T follicular helper cell (primary cell): ENCODE measurements around the gene TMEM273.
"Not testable (repeated sequence)": the region's sequence is repeated elsewhere in the genome, so short reads cannot be mapped to it uniquely, and the experiment has no call there.

Experiments
- DNase-seq: peaks from one replicate; pipeline ENCODE4 v3.0.0-alpha.2; 2020; ENCODE audit warnings: low read depth

The TMEM273 gene

GRCh38 chr10:49205206-49205605 is 17.0 kb upstream of the TMEM273 start:
- no peak for DNase-seq

DNA sequence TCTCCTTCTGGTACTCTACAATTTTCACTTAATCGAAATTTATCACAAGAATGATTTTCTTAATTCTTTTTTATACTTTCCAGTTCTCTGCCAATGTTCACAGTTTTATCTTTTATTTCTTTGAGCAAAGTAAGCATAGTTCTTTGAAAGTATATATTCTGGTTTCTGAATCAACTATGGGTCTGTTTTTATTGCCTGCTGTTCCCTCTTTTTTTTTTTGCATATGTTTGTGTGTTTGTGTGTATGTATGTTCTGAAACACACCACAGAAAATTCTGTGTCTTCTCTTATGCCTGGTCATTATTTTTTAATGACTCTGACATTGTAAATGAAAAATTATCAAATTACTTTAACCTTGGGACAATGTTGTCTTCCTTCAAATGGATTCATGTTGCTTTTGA is 15.9 kb upstream of the TMEM273 start:
- DNase-seq, result no peak

DNA sequence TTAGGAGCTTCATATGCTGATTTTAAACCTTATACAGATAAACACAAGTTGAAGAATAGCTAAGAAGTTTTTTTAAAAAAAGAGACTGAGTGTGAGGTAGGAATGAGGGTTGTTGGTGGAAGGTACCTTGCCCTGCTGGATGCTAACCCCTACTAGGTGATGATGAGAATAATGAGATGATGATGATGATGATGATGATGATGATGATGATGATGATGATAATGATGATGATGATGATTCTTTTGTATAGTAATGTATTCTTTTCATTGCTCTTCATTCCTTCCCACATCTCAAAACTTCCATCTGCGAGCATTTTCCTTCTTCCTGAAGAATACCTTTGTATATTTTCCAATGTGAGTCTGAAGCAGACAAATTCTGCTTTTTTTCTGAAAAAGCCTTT is 14.1 kb upstream of the TMEM273 start:
- DNase-seq, result no peak

- DNase-seq, result no peak
Observed at GRCh38 chr10:49200854-49201253, 12.7 kb upstream of the TMEM273 start.

- no peak for DNase-seq
Observed at GRCh38 chr10:49197171-49197570, 9.0 kb upstream of the TMEM273 start.

DNA sequence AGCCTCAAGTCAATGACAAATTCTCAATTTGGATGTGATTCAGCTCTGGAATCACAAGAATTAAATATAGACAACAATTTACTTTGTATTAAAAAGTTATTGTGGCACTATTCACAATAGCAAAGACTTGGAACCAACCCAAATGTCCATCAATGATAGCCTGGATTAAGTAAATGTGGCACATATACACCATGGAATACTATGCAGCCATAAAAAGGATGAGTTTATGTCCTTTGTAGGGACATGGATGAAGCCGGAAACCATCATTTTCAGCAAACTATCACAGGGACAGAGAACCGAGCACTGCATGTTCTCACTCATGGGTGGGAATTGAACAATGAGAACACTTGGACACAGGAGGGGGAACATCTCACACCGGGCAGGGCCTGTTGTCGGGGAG is 7.7 kb upstream of the TMEM273 start:
- not testable (repeated sequence) for DNase-seq

DNA sequence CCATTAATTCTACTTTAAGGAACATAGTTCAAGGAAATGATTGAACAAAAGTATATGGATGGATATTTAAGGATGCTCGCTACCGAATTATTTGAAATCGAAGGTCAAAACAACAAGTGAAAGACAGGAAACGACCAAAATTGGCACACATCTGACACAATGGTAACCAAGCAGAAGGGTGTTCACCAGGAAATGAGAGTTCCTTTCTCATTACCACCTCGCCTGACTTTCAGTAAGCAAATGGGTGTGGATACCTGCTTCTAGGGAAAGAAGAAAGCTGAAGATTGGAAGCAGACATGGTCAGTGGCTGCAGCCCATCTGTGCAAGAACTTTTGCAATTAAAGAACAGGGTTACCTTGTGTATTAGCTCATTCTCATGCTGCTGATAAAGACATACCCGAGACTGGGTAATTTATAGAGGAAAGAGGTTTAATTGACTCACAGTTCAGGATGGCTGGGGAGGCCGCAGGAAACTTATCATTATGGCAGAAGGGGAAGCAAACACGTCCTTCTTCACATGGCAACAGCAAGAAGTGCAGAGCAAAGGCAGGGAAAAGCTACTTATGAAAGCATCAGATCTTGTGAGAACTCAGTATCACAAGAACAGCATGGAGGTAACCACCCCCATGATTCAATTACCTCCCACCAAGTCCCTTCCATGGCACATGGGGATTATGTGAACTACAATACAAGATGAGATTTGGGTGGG is 6.2 kb upstream of the TMEM273 start:
- no peak for DNase-seq

DNA sequence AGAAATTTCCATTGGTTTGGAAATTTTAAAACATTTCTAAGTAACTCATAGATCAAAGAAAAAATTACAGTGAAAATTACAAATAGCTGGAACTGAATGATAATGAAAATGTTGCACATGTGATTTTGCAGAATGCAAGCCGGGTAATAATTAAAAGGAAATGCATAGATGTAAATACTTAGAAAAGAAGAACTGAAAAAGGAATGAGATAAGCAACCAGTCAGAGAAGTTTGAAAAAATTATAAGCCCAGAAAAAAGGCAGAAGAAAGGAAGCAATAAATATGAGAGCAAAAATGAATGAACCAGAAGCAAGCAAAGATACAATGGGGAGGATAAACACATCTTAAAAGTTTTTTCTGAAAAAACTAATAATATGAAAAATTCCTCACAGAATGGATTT is 3.2 kb upstream of the TMEM273 start:
- DNase-seq, result no peak

DNA sequence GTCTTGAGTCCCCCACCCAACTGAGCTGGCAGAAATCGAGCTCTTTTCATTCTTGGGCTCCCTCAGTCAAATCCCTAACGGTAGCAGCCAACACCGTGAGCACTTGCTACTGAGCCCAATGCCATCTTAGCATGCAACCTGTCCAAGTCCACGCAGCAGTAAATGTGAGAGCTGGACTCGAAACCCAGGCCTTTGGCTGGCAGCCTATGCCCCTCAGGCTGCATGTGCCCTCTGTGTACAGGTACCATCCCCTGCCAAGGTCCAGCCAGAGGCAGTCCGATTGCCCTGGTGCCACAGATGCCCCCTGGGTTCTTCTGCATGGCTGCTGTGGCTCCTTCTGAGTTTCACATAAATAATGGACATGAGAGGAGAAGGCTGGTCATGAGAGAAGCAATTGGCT is 1.2 kb upstream of the TMEM273 start:
- DNase-seq, result no peak

DNA sequence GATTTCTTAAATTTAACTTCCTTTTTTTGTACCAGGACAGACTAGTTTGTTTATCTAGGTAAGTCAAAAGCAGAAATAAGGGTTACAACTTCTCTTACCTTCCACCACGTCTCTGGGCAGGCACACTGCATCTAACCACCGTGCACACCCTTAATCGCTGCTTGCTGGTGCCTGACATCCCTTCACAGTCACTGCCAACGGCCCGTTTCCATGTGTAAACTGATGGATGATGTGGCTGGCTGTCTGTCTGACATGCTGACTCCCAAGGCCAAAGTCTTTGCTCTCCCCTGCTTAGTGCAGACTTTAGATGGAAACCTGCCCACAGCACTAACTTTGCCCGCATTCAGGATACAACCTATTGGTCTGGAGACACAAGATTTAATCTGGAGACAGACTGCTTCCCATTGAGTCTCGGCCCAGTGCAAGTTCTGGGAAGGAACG is 1.1 kb downstream of the TMEM273 start:
- no peak for DNase-seq

- DNase-seq, result no peak
Observed at GRCh38 chr10:49186613-49187012, 1.6 kb downstream of the TMEM273 start.

- DNase-seq, result no peak
Observed at GRCh38 chr10:49185213-49185612, 3.0 kb downstream of the TMEM273 start.

DNA sequence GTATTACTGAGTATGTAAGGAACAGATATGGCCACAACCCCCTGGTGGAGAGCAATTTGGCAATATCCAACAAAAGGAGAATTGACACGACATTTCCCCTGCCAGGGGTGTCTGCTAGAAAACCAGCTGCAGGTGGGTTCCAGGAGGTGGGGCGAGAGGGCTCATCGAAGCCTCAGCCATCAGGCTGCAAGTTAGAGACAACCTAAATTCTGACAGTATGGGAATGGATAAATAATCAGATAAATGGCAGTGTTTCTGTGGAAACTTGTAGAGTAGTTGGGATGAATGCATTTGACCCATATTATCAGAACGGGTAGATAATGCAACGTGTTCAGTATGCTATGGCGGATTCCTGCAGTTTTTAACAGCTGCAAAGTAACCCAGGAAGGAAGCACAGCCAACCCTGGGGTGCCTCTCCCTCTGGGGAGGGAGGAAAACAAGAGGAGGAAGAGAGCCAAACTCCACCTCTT is 3.5 kb downstream of the TMEM273 start:
- DNase-seq, result no peak

GRCh38 chr10:49183596-49184542 is 4.3 kb downstream of the TMEM273 start:
- DNase-seq, result no peak

GRCh38 chr10:49182776-49183175 is 5.4 kb downstream of the TMEM273 start:
- no peak for DNase-seq

GRCh38 chr10:49180444-49180860 is 7.7 kb downstream of the TMEM273 start:
- DNase-seq, result no peak

DNA sequence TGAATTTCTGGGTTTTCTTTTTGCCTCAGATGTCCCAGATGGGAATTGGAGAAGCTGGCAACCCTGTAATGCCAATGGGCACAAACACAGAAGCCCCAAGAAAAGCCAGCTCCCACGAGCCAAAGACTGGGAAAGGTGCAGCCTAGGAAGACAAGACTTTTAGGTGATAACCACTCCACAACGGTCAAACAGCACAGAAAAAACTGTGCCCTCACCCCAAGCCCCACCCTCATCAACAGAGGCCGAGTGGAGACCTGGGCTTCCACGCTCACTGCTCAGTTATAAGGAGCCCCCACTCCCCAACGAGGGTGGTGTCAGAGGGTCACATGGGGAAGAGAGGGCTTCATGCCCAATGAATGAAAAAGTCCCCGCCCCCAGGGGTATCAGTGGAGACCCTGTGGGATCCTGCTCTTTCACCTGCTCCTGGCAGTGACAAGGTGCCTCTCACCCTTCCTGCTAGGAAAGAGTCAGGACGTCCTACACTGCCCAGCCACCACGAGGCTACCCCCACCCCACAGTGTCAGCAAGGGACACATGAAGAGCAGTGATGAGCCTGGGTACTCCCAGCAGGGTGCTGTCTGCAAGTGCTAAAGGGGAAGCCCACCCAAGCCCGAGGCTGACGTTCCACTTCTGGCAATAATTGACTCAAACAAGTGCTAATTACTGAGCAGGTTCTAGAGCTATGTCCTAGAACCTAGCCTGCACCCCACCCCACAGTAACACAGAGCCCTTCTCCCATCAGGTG is 8.3 kb downstream of the TMEM273 start:
- DNase-seq, result no peak

GRCh38 chr10:49178489-49179471 is 9.4 kb downstream of the TMEM273 start:
- DNase-seq, result no peak

DNA sequence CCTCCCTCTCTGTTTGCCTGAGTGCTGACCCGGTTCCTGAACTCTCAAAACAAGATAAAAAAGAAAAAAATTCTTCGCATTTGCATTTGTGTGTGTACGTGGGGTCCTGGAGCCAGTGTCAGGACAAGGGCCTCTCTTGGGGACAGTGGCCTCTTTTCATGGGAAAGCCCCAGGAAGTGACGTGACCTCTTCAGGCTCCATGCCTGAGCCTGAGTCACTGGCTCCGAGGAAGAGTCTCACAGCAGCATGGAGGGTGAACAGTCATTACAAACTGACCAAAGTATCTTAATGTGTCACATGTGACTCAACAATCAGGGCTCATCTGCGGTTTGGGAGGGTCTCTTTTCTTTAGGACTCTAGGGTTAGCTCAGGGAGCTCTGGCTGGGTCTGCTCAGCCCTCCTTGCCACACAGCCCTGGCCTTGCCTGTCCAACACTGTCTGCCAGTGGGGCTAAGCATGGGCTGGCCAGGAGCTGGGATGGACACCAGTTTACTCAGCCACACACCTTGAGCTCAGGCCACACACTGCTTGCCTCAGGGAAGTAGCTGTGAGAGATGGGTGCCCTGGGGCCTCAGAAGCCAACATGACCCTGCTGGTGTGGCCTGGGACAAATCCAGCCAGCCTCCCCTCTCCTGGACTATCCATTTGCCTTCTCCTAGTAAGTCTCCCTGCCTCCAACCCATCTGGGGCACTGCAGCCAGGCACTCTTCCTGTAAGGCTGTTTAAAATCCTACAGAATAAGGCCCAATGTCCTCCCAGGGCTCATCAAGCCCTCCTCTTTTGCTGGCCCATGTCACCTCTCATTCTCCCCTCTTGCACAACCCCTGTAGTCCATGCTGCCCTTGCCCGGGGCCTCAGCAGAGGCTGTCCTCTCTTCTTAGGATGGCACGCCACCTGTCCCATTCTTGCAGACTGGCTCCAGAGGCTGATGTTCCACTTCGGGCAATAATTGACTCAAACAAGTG is 10.5 kb downstream of the TMEM273 start:
- no peak for DNase-seq
